Measurements from ENCODE around the gene CERS2.

GRCh38 chr1:150995896-150996295, 21.3 kb upstream of the CERS2 start:
- TF ChIP-seq EZH2 (IDR thresholded peaks at IDR 0.05; ENCODE audit: low read depth, low read length, severe bottlenecking) (no peak), TAF1 (IDR thresholded peaks at IDR 0.05; ENCODE audit: low read depth, low read length) (no peak), POLR2AphosphoS5 (IDR thresholded peaks at IDR 0.05; ENCODE audit: low read depth, low read length) (no peak), POLR2A (IDR thresholded peaks at IDR 0.05; ENCODE audit: control extremely low read depth in 1 of 2, low read depth in 2 of 2, low read length in 2 of 2) (no peak), SP1 (IDR thresholded peaks at IDR 0.05; ENCODE audit: low read depth, low read length) (no peak), NRF1 (IDR thresholded peaks at IDR 0.05; ENCODE audit: low read depth, low read length) (no peak), RXRA (IDR thresholded peaks at IDR 0.05; ENCODE audit: insufficient read depth, low read depth, low read length) (no peak), USF2 (IDR thresholded peaks at IDR 0.05; ENCODE audit: low read length) (no peak), EP300 (IDR thresholded peaks at IDR 0.05; ENCODE audit: borderline replicate concordance in 1 of 2, low read depth in 2 of 2, low read length in 2 of 2) (no peak), RAD21 (IDR thresholded peaks at IDR 0.05 in 1 of 2, conservative IDR thresholded peaks at IDR 0.05 in 1 of 2; ENCODE audit: low read depth in 2 of 2, low read length in 2 of 2) (peak; percentile 73 to 76)
- TF ChIP-seq, protein P1, sequence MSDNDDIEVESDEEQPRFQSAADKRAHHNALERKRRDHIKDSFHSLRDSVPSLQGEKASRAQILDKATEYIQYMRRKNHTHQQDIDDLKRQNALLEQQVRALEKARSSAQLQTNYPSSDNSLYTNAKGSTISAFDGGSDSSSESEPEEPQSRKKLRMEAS (IDR thresholded peaks at IDR 0.05): no peak
- TF ChIP-seq, protein P2, sequence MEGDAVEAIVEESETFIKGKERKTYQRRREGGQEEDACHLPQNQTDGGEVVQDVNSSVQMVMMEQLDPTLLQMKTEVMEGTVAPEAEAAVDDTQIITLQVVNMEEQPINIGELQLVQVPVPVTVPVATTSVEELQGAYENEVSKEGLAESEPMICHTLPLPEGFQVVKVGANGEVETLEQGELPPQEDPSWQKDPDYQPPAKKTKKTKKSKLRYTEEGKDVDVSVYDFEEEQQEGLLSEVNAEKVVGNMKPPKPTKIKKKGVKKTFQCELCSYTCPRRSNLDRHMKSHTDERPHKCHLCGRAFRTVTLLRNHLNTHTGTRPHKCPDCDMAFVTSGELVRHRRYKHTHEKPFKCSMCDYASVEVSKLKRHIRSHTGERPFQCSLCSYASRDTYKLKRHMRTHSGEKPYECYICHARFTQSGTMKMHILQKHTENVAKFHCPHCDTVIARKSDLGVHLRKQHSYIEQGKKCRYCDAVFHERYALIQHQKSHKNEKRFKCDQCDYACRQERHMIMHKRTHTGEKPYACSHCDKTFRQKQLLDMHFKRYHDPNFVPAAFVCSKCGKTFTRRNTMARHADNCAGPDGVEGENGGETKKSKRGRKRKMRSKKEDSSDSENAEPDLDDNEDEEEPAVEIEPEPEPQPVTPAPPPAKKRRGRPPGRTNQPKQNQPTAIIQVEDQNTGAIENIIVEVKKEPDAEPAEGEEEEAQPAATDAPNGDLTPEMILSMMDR (IDR thresholded peaks at IDR 0.05; ENCODE audit: control extremely low read depth in 1 of 3, insufficient read depth in 1 of 3, low read depth in 1 of 3, low read length in 3 of 3): peak; percentile 44 to 71 (median 62)

All from H1 (cell line).